ENCODE measurements around the gene PIGP.
"Not testable (repeated sequence)": the region's sequence is repeated elsewhere in the genome, so short reads cannot be mapped to it uniquely, and the experiment has no call there.

PIGP gene

DNA sequence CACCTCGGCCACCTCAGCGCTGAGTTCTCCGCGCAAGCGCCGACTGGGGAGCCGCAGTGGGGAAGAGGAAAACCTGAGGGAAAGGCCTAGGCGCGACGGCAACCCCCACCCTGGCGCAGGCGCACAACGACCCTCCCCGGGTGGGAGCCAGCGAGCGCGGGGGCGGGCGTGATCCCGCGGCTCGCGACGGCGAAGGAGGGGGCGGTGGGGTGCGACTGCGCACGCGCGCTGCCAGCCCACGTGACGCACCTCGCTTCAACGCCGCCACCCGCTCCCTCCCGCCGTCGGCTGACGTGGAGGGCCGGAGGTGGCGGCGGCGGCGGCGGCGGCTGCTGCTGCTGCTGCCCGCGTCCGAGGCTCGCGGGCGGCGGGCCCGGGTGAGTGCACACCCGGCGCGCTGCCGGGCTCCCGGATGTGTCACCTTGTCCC, at the start of gene PIGP, which contains the start of gene TTC3:
TSS of gene PIGP (minus strand) at position 84 of the 429 bp plus-strand sequence. CDS start 556 bp downstream, outside the sequence.
TSS of gene TTC3 (plus strand) at position 267 of the 429 bp plus-strand sequence. CDS start 14,004 bp downstream, outside the sequence.
- peaks cover 6% of the 10 kb centered on the region for H3K4me1 ChIP-seq (ENCODE audit: control insufficient read depth, insufficient read depth, low read length)
- H3K9ac ChIP-seq (ENCODE audit: low read depth, low read length): peak within 1 kb of the TSS; percentile 92
- H3K4me3 ChIP-seq (ENCODE audit: low read depth, low read length): peak within 1 kb of the TSS; percentile 81
- H3K36me3 ChIP-seq (ENCODE audit: control insufficient read depth, insufficient read depth, low read length): no peaks in the 10 kb centered on the region
- peaks cover 28% of the 10 kb centered on the region for H3K27me3 ChIP-seq (ENCODE audit: control insufficient read depth, insufficient read depth, low read length)
- no peaks in the 10 kb centered on the region for H3K9me3 ChIP-seq (ENCODE audit: control insufficient read depth, insufficient read depth, low read length)

DNA sequence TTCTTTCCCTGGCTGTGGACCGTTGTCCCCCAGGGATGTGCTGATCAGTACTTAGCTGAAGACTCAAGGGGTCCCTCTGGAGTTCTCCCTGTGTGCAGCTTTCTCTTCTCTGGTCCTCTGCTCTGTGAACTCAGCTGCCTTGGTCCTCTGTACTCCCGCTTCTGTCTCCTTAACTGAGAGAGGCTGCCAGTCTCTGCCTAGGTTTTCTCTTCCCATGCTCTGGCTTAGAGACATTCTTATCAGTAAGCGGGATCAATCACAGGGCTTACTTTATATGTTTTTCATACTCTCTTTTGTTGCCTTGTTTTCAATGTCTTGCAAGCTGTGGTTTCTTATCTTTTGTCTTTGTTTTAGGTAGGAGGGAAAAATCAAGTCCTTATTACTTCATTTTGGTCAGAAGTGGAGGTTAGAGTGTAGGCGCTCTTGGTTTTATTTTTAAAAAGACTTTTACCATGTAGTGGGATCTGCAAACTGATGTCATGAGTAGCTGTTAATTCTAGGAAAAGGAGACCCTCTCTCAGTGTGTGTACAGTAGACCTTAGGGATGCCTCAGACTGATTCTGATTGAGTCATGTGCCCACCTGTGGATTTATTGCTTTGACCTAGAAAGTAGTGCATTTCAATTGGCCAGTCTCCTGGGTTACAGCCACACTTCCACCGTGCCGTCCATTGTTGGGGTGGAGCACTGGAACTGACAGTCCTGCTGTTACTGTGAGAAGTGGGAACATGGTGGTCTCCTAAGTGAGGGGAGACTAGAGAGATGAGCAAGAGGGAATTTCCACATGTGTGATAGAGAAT, 46.7 kb upstream of the PIGP start:
- Histone ChIP-seq H3K9ac (ENCODE audit: low read depth, low read length) (no peak overlapping the region), H3K36me3 (ENCODE audit: control insufficient read depth, insufficient read depth, low read length) (no peaks in the 10 kb centered on the region), H3K27me3 (ENCODE audit: control insufficient read depth, insufficient read depth, low read length) (no peaks in the 10 kb centered on the region), H3K4me1 (ENCODE audit: control insufficient read depth, insufficient read depth, low read length) (no peaks in the 10 kb centered on the region), H3K9me3 (ENCODE audit: control insufficient read depth, insufficient read depth, low read length) (no peaks in the 10 kb centered on the region), H3K4me3 (ENCODE audit: low read depth, low read length) (no peak overlapping the region)

- Histone ChIP-seq H3K9me3 (ENCODE audit: control insufficient read depth, insufficient read depth, low read length) (no peaks in the 10 kb centered on the region), H3K4me1 (ENCODE audit: control insufficient read depth, insufficient read depth, low read length) (no peaks in the 10 kb centered on the region), H3K4me3 (ENCODE audit: low read depth, low read length) (no peak overlapping the region), H3K9ac (ENCODE audit: low read depth, low read length) (no peak overlapping the region), H3K36me3 (ENCODE audit: control insufficient read depth, insufficient read depth, low read length) (no peaks in the 10 kb centered on the region), H3K27me3 (ENCODE audit: control insufficient read depth, insufficient read depth, low read length) (no peaks in the 10 kb centered on the region)
These were observed 45.4 kb upstream of the PIGP start for GRCh38 chr21:37118187-37118826.

DNA sequence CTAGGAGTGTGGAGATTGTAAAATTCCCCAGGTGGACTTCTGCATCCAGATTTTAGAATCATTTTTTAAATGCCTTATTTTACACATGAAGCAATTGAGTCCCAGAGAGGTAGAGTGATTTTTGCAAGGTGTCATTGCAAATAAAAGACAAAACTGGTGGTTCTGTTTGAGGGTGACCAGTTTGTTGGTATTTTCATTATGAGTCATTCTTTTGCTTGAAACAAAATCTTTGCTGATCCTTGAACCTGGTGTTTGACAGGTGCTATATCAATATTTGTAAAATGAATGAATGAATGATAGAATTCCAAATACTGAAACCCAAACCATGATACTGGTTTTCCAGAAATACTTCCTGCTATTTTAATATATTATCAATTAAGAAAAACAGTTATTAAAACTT, 44.3 kb upstream of the PIGP start:
- Histone ChIP-seq H3K9me3 (ENCODE audit: control insufficient read depth, insufficient read depth, low read length) (no peaks in the 10 kb centered on the region), H3K4me1 (ENCODE audit: control insufficient read depth, insufficient read depth, low read length) (no peaks in the 10 kb centered on the region), H3K27me3 (ENCODE audit: control insufficient read depth, insufficient read depth, low read length) (no peaks in the 10 kb centered on the region), H3K4me3 (ENCODE audit: low read depth, low read length) (no peak overlapping the region), H3K36me3 (ENCODE audit: control insufficient read depth, insufficient read depth, low read length) (no peaks in the 10 kb centered on the region), H3K9ac (ENCODE audit: low read depth, low read length) (no peak overlapping the region)

DNA sequence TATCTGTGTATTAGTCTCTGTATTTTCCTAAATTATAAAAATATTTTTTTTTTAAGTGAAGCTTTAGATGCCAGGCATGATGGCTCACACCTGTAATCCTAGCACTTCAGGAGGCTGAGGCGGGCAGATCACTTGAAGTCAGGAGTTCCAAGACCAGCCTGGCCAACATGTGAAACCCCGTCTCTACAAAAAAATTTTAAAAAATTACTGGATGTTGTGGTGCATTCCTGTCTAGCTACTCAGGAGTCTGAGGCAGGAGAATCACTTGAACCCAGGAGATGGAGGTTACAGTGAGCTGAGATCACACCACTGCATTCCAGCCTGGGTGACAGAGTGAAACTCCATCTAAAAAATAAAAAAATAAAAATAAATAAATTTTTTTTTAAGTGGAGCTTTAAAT, 43.6 kb upstream of the PIGP start:
- H3K9ac ChIP-seq (ENCODE audit: low read depth, low read length); H3K4me1 ChIP-seq (ENCODE audit: control insufficient read depth, insufficient read depth, low read length); H3K36me3 ChIP-seq (ENCODE audit: control insufficient read depth, insufficient read depth, low read length): not testable (repeated sequence)

DNA sequence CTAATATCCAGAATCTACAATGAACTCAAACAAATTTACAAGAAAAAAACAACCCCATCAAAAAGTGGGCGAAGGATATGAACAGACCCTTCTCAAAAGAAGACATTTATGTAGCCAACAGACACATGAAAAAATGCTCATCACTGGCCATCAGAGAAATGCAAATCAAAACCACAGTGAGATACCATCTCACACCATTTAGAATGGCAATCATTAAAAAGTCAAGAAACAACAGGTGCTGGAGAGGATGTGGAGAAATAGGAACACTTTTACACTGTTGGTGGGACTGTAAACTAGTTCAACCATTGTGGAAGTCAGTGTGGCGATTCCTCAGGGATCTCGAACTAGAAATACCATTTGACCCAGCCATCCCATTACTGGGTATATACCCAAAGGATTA, 41.4 kb upstream of the PIGP start:
- not testable (repeated sequence) for H3K27me3 ChIP-seq (ENCODE audit: control insufficient read depth, insufficient read depth, low read length); H3K9me3 ChIP-seq (ENCODE audit: control insufficient read depth, insufficient read depth, low read length); H3K4me1 ChIP-seq (ENCODE audit: control insufficient read depth, insufficient read depth, low read length); H3K36me3 ChIP-seq (ENCODE audit: control insufficient read depth, insufficient read depth, low read length); H3K9ac ChIP-seq (ENCODE audit: low read depth, low read length); H3K4me3 ChIP-seq (ENCODE audit: low read depth, low read length)

More for the DNA sequence above, 43.6 kb upstream of the PIGP start:
- not testable (repeated sequence) for H3K27me3 ChIP-seq (ENCODE audit: control insufficient read depth, insufficient read depth, low read length); H3K4me3 ChIP-seq (ENCODE audit: low read depth, low read length); H3K9me3 ChIP-seq (ENCODE audit: control insufficient read depth, insufficient read depth, low read length)

DNA sequence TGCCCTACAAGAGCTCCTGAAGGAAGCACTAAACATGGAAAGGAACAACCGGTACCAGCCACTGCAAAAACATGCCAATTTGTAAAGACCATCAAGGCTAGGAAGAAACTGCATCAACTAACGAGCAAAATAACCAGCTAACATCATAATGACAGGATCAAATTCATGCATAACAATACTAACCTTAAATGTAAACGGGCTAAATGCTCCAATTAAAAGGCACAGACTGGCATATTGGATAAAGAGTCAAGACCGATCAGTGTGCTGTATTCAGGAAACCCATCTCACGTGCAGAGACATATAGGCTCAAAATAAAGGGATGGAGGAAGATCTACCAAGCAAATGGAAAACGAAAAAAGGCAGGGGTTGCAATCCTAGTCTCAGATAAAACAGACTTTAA, 38.2 kb upstream of the PIGP start:
- not testable (repeated sequence) for H3K36me3 ChIP-seq (ENCODE audit: control insufficient read depth, insufficient read depth, low read length); H3K9ac ChIP-seq (ENCODE audit: low read depth, low read length); H3K27me3 ChIP-seq (ENCODE audit: control insufficient read depth, insufficient read depth, low read length); H3K4me1 ChIP-seq (ENCODE audit: control insufficient read depth, insufficient read depth, low read length); H3K4me3 ChIP-seq (ENCODE audit: low read depth, low read length); H3K9me3 ChIP-seq (ENCODE audit: control insufficient read depth, insufficient read depth, low read length)

DNA sequence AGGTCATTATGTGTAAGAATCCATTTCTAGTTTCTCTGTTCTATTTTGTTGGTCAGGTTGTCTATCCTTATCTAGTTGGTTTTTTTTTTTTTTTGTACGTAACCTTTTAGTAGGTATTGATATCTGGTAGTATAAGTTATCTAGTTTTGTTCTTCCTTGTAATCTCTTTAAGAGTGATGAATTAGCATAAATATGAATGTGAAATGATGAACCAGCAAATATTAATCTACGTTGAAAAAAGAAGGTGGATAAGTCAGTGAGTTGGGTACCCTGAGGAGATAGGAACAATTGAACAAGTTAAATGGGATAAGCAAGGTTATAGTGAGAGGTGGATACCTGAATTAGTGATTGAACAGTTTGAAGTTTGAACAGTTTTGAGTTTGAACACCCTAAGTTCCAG, 34.1 kb upstream of the PIGP start:
- Histone ChIP-seq H3K36me3 (ENCODE audit: control insufficient read depth, insufficient read depth, low read length) (peaks cover 3% of the 10 kb centered on the region), H3K4me1 (ENCODE audit: control insufficient read depth, insufficient read depth, low read length) (no peaks in the 10 kb centered on the region)

DNA sequence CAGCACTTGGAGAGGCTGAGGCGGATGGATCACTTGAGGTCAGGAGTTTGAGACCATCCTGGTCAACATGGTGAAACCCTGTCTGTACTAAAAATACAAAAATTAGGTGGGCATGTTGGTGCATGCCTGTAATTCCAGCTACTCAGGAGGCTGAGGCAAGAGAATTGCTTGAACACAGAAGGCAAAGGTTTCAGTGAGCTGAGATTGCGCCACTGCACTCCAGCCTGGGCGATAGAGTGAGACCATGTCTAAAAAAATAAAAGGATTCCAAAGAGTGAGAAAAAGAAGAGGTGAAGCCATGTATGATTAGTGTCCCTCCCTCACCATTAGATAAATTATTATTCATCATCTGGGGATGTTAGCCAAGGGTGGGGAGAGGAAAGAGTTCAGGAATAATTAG, 29.9 kb upstream of the PIGP start:
- not testable (repeated sequence) for H3K4me1 ChIP-seq (ENCODE audit: control insufficient read depth, insufficient read depth, low read length); H3K9ac ChIP-seq (ENCODE audit: low read depth, low read length); H3K4me3 ChIP-seq (ENCODE audit: low read depth, low read length); H3K36me3 ChIP-seq (ENCODE audit: control insufficient read depth, insufficient read depth, low read length); H3K9me3 ChIP-seq (ENCODE audit: control insufficient read depth, insufficient read depth, low read length); H3K27me3 ChIP-seq (ENCODE audit: control insufficient read depth, insufficient read depth, low read length)

More for the DNA sequence above, 34.1 kb upstream of the PIGP start:
- Histone ChIP-seq H3K27me3 (ENCODE audit: control insufficient read depth, insufficient read depth, low read length) (no peaks in the 10 kb centered on the region), H3K9me3 (ENCODE audit: control insufficient read depth, insufficient read depth, low read length) (peaks cover 5% of the 10 kb centered on the region), H3K4me3 (ENCODE audit: low read depth, low read length) (no peak overlapping the region), H3K9ac (ENCODE audit: low read depth, low read length) (no peak overlapping the region)

GRCh38 chr21:37101384-37101783, 28.5 kb upstream of the PIGP start:
- H3K9ac ChIP-seq (ENCODE audit: low read depth, low read length): no peak overlapping the region
- H3K36me3 ChIP-seq (ENCODE audit: control insufficient read depth, insufficient read depth, low read length): peaks cover 4% of the 10 kb centered on the region
- H3K27me3 ChIP-seq (ENCODE audit: control insufficient read depth, insufficient read depth, low read length): no peaks in the 10 kb centered on the region
- H3K4me3 ChIP-seq (ENCODE audit: low read depth, low read length): no peak overlapping the region
- no peaks in the 10 kb centered on the region for H3K4me1 ChIP-seq (ENCODE audit: control insufficient read depth, insufficient read depth, low read length)
- H3K9me3 ChIP-seq (ENCODE audit: control insufficient read depth, insufficient read depth, low read length): no peaks in the 10 kb centered on the region

- H3K4me3 ChIP-seq (ENCODE audit: low read depth, low read length): no peak overlapping the region
- no peaks in the 10 kb centered on the region for H3K4me1 ChIP-seq (ENCODE audit: control insufficient read depth, insufficient read depth, low read length)
- no peaks in the 10 kb centered on the region for H3K27me3 ChIP-seq (ENCODE audit: control insufficient read depth, insufficient read depth, low read length)
- H3K36me3 ChIP-seq (ENCODE audit: control insufficient read depth, insufficient read depth, low read length): peaks cover 4% of the 10 kb centered on the region
- H3K9me3 ChIP-seq (ENCODE audit: control insufficient read depth, insufficient read depth, low read length): no peaks in the 10 kb centered on the region
- no peak overlapping the region for H3K9ac ChIP-seq (ENCODE audit: low read depth, low read length)
These were observed 27.4 kb upstream of the PIGP start for GRCh38 chr21:37100316-37100715.

GRCh38 chr21:37098751-37099150, 25.9 kb upstream of the PIGP start:
- Histone ChIP-seq H3K4me3 (ENCODE audit: low read depth, low read length) (no peak overlapping the region), H3K9ac (ENCODE audit: low read depth, low read length) (no peak overlapping the region), H3K36me3 (ENCODE audit: control insufficient read depth, insufficient read depth, low read length) (peaks cover 4% of the 10 kb centered on the region), H3K27me3 (ENCODE audit: control insufficient read depth, insufficient read depth, low read length) (no peaks in the 10 kb centered on the region), H3K9me3 (ENCODE audit: control insufficient read depth, insufficient read depth, low read length) (no peaks in the 10 kb centered on the region), H3K4me1 (ENCODE audit: control insufficient read depth, insufficient read depth, low read length) (no peaks in the 10 kb centered on the region)
